Endothelial cell of hepatic sinusoid (primary cell): Measurements from ENCODE around the gene PCDHA11.
"Not testable (repeated sequence)": the region's sequence is repeated elsewhere in the genome, so short reads cannot be mapped to it uniquely, and the experiment has no call there.

ENCODE experiments used
- in situ Hi-C: cut with HindIII; loops from 2 replicates; pipeline ENCODE4 v1.10.0; 2017; ENCODE audit warnings: low sequenced_read_pairs

PCDHA11 gene

DNA sequence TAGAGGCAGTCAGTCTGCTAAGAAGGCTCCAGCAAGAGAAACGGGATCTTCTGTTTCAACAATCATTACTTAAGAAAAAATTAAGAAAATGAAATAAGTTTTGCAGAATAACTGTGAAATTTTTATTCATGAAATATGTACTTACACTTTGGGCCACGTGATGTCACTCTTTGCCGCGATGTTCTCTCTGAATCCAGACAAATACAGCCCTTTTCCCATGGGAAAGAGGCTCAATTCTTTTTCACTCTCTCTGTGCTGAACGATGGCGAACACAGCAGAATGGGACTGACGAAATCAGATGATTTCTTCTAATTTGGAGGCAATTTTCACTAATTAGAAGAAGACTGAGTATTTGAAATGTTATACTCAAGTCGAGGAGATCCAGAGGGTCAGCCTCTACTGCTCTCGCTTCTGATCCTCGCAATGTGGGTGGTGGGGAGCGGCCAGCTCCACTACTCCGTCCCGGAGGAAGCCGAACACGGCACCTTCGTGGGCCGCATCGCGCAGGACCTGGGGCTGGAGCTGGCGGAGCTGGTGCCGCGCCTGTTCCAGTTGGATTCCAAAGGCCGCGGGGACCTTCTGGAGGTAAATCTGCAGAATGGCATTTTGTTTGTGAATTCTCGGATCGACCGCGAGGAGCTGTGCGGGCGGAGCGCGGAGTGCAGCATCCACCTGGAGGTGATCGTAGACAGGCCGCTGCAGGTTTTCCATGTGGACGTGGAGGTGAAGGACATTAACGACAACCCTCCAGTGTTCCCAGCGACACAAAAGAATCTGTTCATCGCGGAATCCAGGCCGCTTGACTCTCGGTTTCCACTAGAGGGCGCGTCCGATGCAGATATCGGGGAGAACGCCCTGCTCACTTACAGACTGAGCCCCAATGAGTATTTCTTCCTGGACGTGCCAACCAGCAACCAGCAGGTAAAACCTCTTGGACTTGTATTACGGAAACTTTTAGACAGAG is 20.3 kb upstream of the PCDHA11 start, which contains the start of gene PCDHA9:
Gene PCDHA9, plus strand, starts transcription at position 244 of the 964 bp plus-strand sequence. Its CDS starts 114 bp downstream, at position 358.
- in situ Hi-C loops = not testable (repeated sequence)

DNA sequence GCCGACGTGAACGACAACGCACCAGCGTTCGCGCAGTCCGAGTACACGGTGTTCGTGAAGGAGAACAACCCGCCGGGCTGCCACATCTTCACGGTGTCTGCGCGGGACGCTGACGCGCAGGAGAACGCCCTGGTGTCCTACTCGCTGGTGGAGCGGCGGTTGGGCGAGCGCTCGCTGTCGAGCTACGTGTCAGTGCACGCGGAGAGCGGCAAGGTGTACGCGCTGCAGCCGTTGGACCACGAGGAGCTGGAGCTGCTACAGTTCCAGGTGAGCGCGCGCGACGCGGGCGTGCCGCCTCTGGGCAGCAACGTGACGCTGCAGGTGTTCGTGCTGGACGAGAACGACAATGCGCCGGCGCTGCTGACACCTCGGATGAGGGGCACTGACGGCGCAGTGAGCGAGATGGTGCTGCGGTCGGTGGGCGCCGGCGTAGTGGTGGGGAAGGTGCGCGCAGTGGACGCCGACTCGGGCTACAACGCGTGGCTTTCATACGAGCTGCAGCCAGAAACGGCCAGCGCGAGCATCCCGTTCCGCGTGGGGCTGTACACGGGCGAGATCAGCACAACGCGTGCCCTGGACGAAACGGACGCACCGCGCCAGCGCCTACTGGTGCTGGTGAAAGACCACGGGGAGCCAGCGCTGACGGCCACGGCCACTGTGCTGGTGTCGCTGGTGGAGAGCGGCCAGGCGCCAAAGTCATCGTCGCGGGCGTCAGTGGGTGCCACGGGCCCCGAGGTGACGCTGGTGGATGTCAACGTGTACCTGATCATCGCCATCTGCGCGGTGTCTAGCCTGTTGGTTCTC is 18.7 kb upstream of the PCDHA11 start:
- in situ Hi-C loops = not testable (repeated sequence)

DNA sequence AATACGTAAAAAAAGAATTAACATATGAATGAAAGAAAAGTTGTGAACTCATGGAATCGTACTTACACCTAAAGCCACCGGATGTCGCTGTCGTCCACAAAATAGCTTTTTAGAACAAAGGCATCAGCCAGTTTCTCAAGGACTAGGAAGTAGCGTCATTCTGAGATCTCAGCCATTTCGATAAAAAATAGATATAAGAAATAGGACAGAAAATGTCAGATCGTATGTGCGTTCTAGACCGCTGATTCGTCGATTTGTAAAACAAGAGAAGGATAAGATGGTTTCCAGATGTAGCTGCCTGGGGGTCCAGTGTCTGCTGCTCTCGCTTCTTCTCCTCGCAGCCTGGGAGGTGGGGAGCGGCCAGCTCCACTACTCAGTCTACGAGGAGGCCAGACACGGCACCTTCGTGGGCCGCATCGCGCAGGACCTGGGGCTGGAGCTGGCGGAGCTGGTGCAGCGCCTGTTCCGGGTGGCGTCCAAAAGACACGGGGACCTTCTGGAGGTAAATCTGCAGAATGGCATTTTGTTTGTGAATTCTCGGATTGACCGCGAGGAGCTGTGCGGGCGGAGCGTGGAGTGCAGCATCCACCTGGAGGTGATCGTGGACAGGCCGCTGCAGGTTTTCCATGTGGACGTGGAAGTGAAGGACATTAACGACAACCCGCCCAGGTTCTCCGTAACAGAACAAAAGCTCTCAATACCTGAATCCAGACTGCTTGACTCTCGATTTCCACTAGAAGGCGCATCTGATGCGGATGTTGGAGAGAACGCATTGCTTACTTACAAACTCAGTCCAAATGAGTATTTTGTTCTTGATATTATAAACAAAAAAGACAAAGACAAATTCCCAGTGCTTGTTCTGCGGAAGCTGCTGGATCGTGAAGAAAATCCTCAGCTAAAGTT is 12.7 kb upstream of the PCDHA11 start, which contains the start of gene PCDHA10:
Gene PCDHA10, plus strand, starts transcription at position 126 of the 903 bp plus-strand sequence. Its CDS starts 152 bp downstream, at position 278.
- in situ Hi-C loops = no loop called here

DNA sequence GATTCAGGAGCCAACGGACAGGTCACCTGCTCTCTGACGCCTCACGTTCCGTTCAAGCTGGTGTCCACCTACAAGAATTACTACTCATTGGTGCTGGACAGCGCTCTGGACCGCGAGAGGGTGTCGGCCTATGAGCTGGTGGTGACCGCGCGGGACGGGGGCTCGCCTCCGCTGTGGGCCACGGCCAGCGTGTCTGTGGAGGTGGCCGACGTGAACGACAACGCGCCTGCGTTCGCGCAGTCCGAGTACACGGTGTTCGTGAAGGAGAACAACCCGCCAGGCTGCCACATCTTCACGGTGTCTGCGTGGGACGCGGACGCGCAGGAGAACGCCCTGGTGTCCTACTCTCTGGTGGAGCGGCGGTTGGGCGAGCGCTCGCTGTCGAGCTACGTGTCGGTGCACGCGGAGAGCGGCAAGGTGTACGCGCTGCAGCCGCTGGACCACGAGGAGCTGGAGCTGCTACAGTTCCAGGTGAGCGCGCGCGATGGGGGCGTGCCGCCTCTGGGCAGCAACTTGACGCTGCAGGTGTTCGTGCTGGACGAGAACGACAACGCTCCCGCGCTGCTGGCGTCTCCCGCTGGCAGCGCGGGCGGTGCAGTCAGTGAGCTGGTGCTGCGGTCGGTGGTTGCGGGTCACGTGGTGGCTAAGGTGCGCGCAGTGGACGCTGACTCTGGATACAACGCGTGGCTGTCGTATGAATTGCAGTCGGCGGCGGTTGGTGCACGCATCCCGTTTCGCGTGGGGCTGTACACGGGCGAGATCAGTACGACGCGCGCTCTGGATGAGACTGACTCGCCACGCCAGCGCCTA is 11.4 kb upstream of the PCDHA11 start:
- in situ Hi-C loops = no loop called here

DNA sequence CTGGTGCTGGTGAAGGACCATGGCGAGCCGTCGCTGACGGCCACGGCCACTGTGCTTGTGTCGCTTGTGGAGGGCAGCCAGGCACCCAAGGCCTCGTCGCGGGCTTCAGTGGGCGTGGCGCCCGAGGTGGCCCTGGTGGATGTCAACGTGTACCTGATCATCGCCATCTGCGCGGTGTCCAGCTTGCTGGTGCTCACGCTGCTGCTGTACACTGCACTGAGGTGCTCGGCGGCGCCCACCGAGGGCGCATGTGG is 10.8 kb upstream of the PCDHA11 start:
- in situ Hi-C loops = no loop called here

DNA sequence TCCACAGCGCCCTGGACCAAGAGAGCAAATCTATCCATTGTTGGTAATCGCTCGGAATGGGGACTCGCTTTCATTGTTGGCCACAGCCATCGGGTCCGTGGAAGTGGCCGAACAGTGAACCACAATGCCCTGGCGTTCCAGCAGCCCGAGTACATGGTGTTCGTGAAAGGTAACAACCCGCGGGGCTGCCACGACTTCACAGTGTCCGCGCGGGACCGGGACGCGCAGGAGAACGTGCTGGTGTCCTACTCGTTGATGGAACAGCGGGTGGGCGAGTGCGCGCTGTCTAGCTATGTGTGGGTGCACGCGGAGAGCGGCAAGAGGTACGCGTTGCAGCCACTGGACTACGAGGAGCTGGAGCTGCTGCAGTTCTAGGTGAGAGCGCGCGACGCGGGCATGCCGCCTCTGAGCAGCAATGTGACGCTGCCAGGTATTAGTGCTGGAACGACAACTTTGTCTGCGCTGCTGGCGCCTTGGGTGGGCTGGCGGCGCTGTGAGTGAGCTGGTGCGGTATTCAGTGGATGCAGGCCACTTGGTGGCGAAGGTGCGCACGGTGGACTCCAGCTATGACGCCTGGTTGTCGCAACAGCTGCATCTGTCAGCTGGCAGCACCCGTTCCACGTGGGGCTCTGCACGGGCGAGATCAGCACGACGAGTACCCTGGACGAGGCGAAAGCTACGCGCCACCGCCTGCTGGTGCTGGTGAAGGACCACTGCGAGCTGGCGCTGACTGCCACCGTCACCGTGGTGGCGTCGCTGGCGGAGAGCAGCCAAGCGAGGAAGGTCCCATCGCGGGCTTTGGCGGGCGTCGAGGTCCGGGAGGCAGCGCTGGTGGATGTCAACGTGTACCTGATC is 6.1 kb upstream of the PCDHA11 start:
- in situ Hi-C loops = no loop called here

DNA sequence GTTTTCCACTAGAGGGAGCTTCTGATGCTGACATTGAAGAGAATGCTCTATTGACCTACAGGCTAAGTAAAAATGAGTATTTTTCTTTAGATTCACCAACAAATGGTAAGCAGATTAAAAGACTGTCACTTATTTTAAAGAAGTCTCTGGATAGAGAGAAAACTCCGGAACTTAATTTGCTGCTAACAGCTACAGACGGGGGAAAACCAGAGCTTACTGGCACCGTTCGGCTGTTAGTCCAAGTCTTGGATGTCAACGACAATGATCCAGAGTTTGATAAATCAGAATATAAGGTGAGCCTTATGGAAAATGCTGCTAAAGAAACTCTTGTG is 764 bp downstream of the PCDHA11 start:
- in situ Hi-C loops = no loop called here

DNA sequence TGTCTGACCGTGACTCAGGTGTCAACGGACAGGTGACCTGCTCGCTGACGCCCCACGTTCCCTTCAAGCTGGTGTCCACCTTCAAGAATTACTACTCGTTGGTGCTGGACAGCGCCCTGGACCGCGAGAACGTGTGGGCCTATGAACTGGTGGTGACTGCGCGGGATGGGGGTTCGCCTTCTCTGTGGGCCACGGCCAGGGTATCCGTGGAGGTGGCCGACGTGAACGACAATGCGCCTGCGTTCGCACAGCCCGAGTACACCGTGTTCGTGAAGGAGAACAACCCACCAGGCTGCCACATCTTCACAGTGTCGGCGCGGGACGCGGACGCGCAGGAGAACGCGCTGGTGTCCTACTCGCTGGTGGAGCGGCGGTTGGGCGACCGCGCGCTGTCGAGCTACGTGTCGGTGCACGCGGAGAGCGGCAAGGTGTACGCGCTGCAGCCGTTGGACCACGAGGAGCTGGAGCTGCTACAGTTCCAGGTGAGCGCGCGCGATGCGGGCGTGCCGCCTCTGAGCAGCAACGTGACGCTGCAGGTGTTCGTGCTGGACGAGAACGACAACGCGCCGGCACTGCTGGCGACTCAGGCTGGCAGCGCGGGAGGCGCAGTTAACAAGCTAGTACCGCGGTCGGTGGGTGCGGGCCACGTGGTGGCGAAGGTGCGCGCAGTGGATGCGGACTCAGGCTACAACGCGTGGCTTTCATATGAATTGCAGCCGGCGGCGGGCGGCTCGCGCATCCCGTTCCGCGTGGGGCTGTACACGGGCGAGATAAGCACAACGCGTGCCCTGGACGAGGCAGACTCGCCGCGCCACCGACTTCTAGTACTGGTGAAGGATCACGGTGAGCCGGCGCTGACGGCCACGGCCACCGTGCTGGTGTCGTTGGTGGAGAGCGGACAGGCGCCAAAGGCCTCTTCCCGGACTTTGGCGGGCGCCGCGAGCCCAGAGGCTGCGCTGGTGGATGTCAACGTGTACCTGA is 1.8 kb downstream of the PCDHA11 start:
- in situ Hi-C loops = no loop called here

DNA sequence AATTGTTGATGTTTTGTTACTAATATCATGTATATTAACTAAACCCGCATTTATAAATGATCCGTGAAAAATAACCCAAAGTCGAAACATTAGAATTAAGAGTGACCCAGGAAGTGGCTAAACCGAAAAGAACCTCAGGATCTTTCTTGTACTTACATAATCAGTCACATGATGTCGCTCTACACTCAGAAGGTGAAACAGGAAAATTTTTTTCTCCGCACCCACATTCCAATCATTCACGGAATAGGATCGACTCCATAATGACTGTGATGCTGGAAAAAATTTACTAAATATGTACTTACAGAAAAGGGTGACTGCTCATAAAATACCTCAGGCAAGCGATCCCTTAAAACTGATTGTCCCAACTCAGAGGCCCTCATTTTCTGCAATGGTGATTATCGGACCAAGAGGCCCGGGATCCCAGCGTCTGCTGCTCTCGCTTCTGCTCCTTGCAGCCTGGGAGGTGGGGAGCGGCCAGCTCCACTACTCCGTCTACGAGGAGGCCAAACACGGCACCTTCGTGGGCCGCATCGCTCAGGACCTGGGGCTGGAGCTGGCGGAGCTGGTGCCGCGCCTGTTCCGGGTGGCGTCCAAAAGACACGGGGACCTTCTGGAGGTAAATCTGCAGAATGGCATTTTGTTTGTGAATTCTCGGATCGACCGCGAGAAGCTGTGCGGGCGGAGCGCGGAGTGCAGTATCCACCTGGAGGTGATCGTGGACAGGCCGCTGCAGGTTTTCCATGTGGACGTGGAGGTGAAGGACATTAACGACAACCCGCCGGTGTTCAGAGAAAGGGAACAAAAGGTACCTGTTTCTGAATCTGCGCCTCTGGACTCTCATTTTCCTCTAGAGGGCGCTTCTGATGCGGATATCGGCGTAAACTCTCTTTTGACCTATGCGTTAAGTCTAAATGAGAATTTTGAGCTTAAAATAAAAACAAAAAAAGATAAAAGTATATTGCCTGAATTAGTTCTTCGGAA is 6.6 kb downstream of the PCDHA11 start, which contains the start of gene PCDHA12:
Gene PCDHA12, plus strand, starts transcription at position 224 of the 981 bp plus-strand sequence. Its CDS starts 165 bp downstream, at position 389.
- in situ Hi-C loops = no loop called here

DNA sequence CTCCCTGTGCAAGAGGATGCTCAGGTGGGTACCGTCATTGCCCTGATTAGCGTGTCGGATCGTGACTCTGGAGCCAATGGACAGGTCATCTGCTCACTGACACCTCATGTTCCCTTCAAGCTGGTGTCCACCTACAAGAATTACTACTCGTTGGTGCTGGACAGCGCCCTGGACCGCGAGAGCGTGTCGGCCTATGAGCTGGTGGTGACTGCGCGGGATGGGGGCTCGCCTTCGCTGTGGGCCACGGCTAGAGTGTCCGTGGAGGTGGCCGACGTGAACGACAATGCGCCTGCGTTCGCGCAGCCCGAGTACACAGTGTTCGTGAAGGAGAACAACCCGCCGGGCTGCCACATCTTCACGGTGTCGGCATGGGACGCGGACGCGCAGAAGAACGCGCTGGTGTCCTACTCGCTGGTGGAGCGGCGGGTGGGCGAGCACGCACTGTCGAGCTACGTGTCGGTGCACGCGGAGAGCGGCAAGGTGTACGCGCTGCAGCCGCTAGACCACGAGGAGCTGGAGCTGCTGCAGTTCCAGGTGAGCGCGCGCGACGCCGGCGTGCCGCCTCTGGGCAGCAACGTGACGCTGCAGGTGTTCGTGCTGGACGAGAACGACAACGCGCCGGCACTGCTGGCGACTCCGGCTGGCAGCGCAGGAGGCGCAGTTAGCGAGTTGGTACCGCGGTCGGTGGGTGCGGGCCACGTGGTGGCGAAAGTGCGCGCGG is 7.9 kb downstream of the PCDHA11 start:
- in situ Hi-C loops = not testable (repeated sequence)

DNA sequence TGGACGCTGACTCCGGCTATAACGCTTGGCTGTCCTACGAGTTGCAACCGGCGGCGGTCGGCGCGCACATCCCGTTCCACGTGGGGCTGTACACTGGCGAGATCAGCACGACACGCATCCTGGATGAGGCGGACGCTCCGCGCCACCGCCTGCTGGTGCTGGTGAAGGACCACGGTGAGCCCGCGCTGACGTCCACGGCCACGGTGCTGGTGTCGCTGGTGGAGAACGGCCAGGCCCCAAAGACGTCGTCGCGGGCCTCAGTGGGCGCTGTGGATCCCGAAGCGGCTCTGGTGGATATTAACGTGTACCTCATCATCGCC is 8.5 kb downstream of the PCDHA11 start:
- in situ Hi-C loops = no loop called here

DNA sequence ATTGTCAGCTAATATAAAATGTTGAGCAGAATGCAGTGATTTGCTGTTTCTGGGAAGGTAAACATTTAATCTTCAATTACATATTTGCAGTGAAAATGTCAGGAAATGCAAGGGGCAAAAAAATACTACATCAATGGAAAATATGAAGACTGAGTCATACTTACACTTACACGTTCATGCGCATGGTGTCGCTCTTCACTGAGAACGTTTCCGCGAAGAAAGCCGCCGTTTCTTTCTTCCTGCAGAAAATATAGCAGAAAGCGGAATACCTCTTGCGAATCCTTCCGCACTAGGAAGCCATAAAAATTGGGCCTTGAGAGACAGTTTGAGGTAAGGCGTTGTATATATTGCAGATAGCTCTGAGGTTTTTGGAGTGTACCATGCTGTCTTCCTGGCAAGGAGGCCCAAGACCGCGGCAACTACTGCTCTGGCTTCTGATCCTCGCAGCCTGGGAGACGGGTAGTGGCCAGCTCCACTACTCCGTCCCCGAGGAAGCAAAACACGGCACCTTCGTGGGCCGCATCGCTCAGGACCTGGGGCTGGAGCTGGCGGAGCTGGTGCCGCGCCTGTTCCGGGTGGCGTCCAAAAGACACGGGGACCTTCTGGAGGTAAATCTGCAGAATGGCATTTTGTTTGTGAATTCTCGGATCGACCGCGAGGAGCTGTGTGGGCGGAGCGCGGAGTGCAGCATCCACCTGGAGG is 13.3 kb downstream of the PCDHA11 start, which contains the start of gene PCDHA13:
Gene PCDHA13, plus strand, starts transcription at position 236 of the 702 bp plus-strand sequence. Its CDS starts 145 bp downstream, at position 381.
- in situ Hi-C loops = no loop called here

DNA sequence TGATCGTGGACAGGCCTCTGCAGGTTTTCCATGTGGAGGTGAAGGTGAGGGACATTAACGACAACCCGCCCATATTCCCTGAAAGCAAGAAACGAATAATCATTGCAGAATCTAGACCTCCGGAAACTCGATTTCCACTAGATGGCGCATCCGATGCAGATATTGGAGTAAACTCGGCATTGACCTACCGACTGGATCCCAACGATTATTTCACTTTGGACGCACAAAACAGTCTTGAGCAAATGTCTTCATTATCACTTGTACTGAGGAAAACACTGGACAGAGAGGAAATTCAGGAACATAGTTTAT is 13.8 kb downstream of the PCDHA11 start:
- in situ Hi-C loops = no loop called here

DNA sequence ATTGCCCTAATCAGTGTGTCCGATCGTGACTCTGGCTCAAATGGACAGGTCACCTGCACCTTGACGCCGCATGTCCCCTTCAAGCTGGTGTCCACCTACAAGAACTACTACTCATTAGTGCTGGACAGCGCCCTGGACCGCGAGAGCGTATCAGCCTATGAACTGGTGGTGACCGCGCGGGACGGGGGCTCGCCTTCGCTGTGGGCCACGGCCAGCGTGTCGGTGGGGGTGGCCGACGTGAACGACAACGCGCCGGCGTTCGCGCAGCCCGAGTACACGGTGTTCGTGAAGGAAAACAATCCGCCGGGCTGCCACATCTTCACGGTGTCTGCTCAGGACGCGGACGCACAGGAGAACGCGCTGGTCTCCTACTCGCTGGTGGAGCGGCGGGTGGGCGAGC is 14.6 kb downstream of the PCDHA11 start:
- in situ Hi-C loops = no loop called here

DNA sequence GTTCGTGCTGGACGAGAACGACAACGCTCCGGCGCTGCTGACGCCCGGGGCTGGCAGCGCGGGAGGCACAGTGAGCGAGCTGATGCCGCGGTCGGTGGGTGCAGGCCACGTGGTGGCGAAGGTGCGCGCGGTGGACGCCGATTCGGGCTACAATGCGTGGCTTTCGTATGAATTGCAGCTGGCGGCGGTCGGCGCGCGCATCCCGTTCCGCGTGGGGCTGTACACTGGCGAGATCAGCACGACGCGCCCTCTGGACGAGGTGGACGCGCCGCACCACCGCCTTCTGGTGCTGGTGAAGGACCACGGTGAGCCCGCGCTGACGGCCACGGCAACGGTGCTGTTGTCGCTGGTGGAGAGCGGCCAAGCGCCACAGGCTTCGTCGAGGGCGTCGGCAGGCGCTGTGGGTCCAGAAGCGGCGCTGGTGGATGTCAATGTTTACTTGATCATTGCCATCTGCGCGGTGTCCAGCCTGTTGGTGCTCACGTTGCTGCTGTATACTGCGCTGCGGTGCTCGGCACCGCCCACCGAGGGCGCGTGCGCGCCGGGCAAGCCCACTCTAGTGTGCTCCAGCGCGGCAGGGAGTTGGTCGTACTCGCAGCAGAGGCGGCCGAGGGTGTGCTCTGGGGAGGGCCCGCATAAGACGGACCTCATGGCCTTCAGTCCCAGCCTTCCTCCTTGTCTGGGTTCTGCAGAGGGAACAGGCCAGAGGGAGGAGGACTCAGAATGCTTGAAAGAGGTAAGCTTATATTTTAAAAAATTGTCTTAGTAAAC is 15.4 kb downstream of the PCDHA11 start:
- in situ Hi-C loops = no loop called here
